ENCODE data around the gene BAIAP2. TPM values are rescaled to one million over a fixed set of nuclear protein-coding genes. Genes with fewer than 3 reads are reported as not detected.

Gene BAIAP2
- total and polyA plus RNA-seq, 2 of the 13 experiments (the other 11 are each of a cell fraction or from before 2014, with no cell fraction given): 22.5 to 24.0 TPM

DNA sequence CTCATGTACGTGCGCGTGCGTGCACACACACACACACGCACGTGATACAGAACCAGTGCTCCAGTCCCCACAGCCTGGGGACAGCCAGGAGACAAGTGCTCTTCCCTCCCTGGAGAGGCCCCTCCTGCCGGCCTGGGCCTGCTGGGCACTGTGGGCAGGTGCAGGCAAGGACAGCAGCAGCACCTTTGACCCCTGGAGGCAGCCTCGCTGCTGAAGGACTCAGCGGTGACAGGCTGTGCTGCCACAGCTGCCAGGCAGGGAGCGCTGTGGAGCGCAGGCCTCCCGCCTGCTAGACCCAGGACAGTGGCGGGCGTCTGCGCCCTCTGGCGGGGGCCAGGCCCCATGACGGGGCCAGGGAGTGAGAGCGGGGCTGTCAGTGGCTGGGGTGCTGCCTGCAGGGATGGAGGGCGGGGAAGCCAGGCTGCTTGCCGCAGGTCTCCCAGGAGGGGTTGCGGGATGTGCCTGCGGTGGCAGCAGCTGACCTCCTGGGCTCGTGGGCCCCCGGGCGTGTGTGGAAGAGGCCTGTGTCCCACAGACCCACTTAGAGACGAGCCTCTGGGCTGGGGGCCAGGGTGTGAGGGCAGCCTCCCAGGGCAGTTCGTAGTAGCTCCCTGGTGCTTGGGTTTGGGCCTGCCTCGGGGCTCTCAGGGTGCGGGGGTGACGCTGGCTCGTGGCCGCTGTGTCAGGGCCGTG lies 66.8 kb downstream of the BAIAP2 start (continued):
- no peak for TF ChIP-seq KIAA2018 (CRISPR knock-in tag; IDR thresholded peaks at IDR 0.05; ENCODE audit: borderline replicate concordance)
- TF ChIP-seq ZMYM2 (CRISPR knock-in tag; IDR thresholded peaks at IDR 0.05): peak; percentile 83
- peak; percentile 70; the same call in 1 of the 2 replicates for TF ChIP-seq GTF2F1 (IDR thresholded peaks at IDR 0.05; ENCODE audit: low read length)
- no peak for TF ChIP-seq ZNF468 (CRISPR knock-in tag; IDR thresholded peaks at IDR 0.05)
- TF ChIP-seq ZNF367 (CRISPR knock-in tag; IDR thresholded peaks at IDR 0.05; ENCODE audit: borderline replicate concordance): no peak
- peak; percentile 73 for TF ChIP-seq ZNF441 (CRISPR knock-in tag; IDR thresholded peaks at IDR 0.05; ENCODE audit: borderline replicate concordance)
- TF ChIP-seq GPN1 (CRISPR knock-in tag; IDR thresholded peaks at IDR 0.05; ENCODE audit: borderline replicate concordance): 0 out of 2 replicates have a peak, but pooled peaks have one; percentile 15
- no peak; the same call in 1 of the 2 replicates for TF ChIP-seq RFX3 (CRISPR knock-in tag; IDR thresholded peaks at IDR 0.05)
- TF ChIP-seq, protein P1, sequence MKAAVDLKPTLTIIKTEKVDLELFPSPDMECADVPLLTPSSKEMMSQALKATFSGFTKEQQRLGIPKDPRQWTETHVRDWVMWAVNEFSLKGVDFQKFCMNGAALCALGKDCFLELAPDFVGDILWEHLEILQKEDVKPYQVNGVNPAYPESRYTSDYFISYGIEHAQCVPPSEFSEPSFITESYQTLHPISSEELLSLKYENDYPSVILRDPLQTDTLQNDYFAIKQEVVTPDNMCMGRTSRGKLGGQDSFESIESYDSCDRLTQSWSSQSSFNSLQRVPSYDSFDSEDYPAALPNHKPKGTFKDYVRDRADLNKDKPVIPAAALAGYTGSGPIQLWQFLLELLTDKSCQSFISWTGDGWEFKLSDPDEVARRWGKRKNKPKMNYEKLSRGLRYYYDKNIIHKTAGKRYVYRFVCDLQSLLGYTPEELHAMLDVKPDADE (CRISPR knock-in tag; IDR thresholded peaks at IDR 0.05): no peak
- peak; percentile 20; the same call in 1 of the 2 replicates for TF ChIP-seq MAFF (IDR thresholded peaks at IDR 0.05; ENCODE audit: low read depth, low read length)
- TF ChIP-seq ZNF503 (CRISPR knock-in tag; IDR thresholded peaks at IDR 0.05): peak; percentile 85; the same call in 1 of the 2 replicates
- peak; percentile 67 for TF ChIP-seq ZNF18 (CRISPR knock-in tag; IDR thresholded peaks at IDR 0.05; ENCODE audit: insufficient replicate concordance)
- TF ChIP-seq ZNF501 (CRISPR knock-in tag; IDR thresholded peaks at IDR 0.05): peak; percentile 95
- no peak for TF ChIP-seq NFE2L1 (CRISPR knock-in tag; IDR thresholded peaks at IDR 0.05; ENCODE audit: borderline replicate concordance)
- TF ChIP-seq ZNF207 (IDR thresholded peaks at IDR 0.05; ENCODE audit: borderline replicate concordance): no peak
- peak; percentile 76 for TF ChIP-seq TBL1XR1 (IDR thresholded peaks at IDR 0.05; ENCODE audit: borderline replicate concordance, low read length, partially characterized antibody)
- TF ChIP-seq KLF9 (CRISPR knock-in tag; IDR thresholded peaks at IDR 0.05; ENCODE audit: low read depth): no peak
